Suprapubic skin (tissue), 3 donors: ENCODE results near the gene POLG.

ENCODE experiments used
- CTCF ChIP-seq, 2 donors: fragments of 200-600 bp in 1 of 2; fragments of 450-650 bp in 1 of 2; sonication (generic) in 1 of 2; IDR thresholded peaks; one replicate each; pipeline ENCODE4 v1.5.1; 2016 to 2019; ENCODE audit warnings: antibody characterized with exemption in 2 of 2, mild to moderate bottlenecking in 1 of 2, moderate library complexity in 1 of 2
- POLR2A ChIP-seq, 2 donors: fragments of 450-650 bp; IDR thresholded peaks; one replicate each; pipeline ENCODE4 v1.6.1; 2017; ENCODE audit warnings: antibody characterized with exemption in 2 of 2, mild to moderate bottlenecking in 2 of 2, moderate library complexity in 2 of 2

- TF ChIP-seq POLR2A (IDR thresholded peaks at IDR 0.05): no peak
- TF ChIP-seq CTCF (IDR thresholded peaks at IDR 0.05): no peak
Observed at GRCh38 chr15:89321521-89322410, 12.9 kb downstream of the POLG start.
